Stimulated activated memory B cell treated with anti-CD40 and anti-IgM and Interleukin-4, amounts not matched to agents 10 μg/mL and 1 μg/mL and 100 μg/mL, for 72 hours (primary cell): ENCODE data around the gene USF1.
"Not testable (repeated sequence)": the region's sequence is repeated elsewhere in the genome, so short reads cannot be mapped to it uniquely, and the experiment has no call there.

Experiments
- ATAC-seq: fragments of 150-1000 bp; cut with Tn5 transposase; 2 replicates; pipeline ENCODE4 v1.10.0; 2021
- H3K27ac Mint-ChIP-seq: one replicate; pipeline ENCODE4 v1.8.0; 2022; ENCODE audit warnings: mild to moderate bottlenecking, mixed read lengths
- H3K27me3 Mint-ChIP-seq: one replicate; pipeline ENCODE4 v1.8.0; 2022; ENCODE audit warnings: mixed read lengths
- H3K36me3 Mint-ChIP-seq: one replicate; pipeline ENCODE4 v1.8.0; 2022; ENCODE audit warnings: mixed read lengths
- H3K4me1 Mint-ChIP-seq: one replicate; pipeline ENCODE4 v1.8.0; 2022; ENCODE audit warnings: mixed read lengths
- H3K4me3 Mint-ChIP-seq: one replicate; pipeline ENCODE4 v1.8.0; 2022; ENCODE audit warnings: mild to moderate bottlenecking, moderate library complexity, mixed read lengths
- H3K9me3 Mint-ChIP-seq: one replicate; pipeline ENCODE4 v1.8.0; 2022; ENCODE audit warnings: mixed read lengths

Gene USF1

GRCh38 chr1:161001525-161001924 is 44.3 kb downstream of the USF1 start:
- Mint-ChIP-seq H3K36me3 (peaks cover 16% of the 10 kb centered on the region), H3K4me3 (no peak overlapping the region), H3K4me1 (peaks cover 17% of the 10 kb centered on the region), H3K27ac (peak overlapping the region; percentile 46), H3K9me3 (no peaks in the 10 kb centered on the region), H3K27me3 (no peaks in the 10 kb centered on the region)
- ATAC-seq: no peak

- Mint-ChIP-seq H3K36me3 (peaks cover 16% of the 10 kb centered on the region), H3K27ac (peak overlapping the region; percentile 46), H3K4me1 (peaks cover 17% of the 10 kb centered on the region), H3K9me3 (no peaks in the 10 kb centered on the region), H3K4me3 (no peak overlapping the region), H3K27me3 (no peaks in the 10 kb centered on the region)
- ATAC-seq: no peak
Observed at GRCh38 chr1:161000736-161001480, 44.9 kb downstream of the USF1 start.

GRCh38 chr1:160999376-160999775 is 46.4 kb downstream of the USF1 start:
- no peak overlapping the region for H3K4me3 Mint-ChIP-seq
- peaks cover 16% of the 10 kb centered on the region for H3K36me3 Mint-ChIP-seq
- no peaks in the 10 kb centered on the region for H3K27me3 Mint-ChIP-seq
- peak; percentile 67 for ATAC-seq
- H3K9me3 Mint-ChIP-seq: no peaks in the 10 kb centered on the region
- H3K27ac Mint-ChIP-seq: no peak overlapping the region
- H3K4me1 Mint-ChIP-seq: peaks cover 17% of the 10 kb centered on the region

DNA sequence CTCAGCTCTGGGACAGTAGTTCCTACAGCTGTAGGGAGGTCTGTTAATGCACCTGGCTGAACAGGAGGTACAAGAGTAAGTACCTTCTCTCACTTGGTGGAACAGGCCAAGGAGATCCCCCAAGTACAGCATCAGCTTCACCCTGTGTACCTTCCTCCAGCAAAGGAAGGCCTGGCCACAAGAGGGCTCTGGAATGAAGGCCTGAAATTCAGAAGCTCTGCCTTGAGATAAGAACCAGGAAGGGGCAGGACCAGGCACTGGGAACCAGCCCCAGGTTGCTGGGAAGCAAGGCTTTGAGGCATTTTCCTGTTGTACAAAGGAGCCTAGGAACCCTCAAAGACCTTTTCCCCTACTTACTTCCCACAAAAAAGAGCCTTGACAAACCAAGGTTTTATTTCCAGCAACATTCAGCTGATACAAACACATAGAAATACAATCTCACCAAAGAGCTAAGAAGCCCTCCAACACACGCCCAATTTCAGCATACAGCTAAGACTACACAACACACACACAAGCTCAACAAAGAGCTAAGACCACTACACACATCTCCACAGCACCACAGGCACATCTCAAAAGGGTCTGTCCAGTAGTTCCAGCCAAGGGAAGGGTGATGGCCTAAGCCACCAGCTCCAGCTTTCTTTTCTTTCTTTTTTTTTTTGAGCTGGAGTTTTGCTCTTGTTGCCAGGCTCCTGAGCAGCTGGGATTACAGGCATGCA is 48.3 kb downstream of the USF1 start:
- no peaks in the 10 kb centered on the region for H3K27me3 Mint-ChIP-seq
- H3K4me3 Mint-ChIP-seq: no peak overlapping the region
- no peaks in the 10 kb centered on the region for H3K9me3 Mint-ChIP-seq
- peak overlapping the region; percentile 57 for H3K27ac Mint-ChIP-seq
- peaks cover 16% of the 10 kb centered on the region for H3K36me3 Mint-ChIP-seq
- H3K4me1 Mint-ChIP-seq: peaks cover 17% of the 10 kb centered on the region
- ATAC-seq: peak; percentile 77

DNA sequence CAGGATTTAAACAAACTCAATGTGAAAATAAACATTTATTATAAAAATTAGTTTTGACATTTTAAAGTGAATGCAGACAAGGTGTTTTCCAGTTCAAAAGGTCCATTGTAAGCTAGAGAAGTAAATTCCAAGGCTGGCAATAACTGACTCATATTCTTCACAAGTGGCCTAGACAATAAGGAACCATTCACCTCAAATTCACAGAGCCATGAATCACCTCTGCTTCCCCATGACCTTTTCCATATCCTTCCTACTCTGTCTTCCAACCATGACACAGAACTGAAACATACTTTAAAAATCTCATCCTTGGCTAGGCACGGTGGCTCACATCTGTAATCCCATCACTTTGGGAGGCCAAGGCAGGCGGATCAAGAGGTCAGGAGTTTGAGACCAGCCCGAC is 49.6 kb downstream of the USF1 start:
- Mint-ChIP-seq H3K4me3 (no peak overlapping the region), H3K9me3 (no peaks in the 10 kb centered on the region), H3K36me3 (peaks cover 16% of the 10 kb centered on the region), H3K27me3 (no peaks in the 10 kb centered on the region), H3K27ac (no peak overlapping the region), H3K4me1 (peaks cover 10% of the 10 kb centered on the region)
- ATAC-seq: peak; percentile 57

- Mint-ChIP-seq H3K27me3 (no peaks in the 10 kb centered on the region), H3K4me3 (no peak overlapping the region), H3K4me1 (peaks cover 18% of the 10 kb centered on the region), H3K36me3 (no peaks in the 10 kb centered on the region), H3K9me3 (no peaks in the 10 kb centered on the region), H3K27ac (no peak overlapping the region)
- no peak for ATAC-seq
Observed at GRCh38 chr1:160993544-160994193, 52.1 kb downstream of the USF1 start.

DNA sequence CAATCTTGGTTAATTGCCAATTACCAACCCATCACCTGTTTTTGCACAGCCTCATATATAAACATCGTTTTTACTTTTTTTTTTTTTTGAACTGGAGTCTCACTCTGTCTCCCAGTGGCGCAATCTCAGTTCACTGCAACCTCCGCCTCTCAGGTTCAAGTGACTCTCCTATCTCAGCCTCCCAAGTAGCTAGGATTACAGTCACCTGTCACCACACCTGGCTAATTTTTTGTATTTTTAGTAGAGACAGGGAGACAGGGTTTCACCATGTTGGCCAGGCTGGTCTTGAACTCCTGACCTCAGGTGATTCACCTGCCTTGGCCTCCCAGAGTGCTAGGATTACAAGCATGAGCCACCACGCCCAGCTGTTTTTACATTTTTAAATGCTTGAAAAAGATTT is 53.7 kb downstream of the USF1 start:
- H3K27ac Mint-ChIP-seq, H3K4me3 Mint-ChIP-seq, H3K9me3 Mint-ChIP-seq, H3K36me3 Mint-ChIP-seq, ATAC-seq, H3K27me3 Mint-ChIP-seq: not testable (repeated sequence)
- peaks cover 11% of the 10 kb centered on the region for H3K4me1 Mint-ChIP-seq
